Ectodermal cell (in vitro differentiated cells): ENCODE data around the gene IQGAP2.

Experiments used
- H3K27ac ChIP-seq: 2 replicates; pipeline ENCODE4 v1.7.0; 2013; ENCODE audit warnings: mild to moderate bottlenecking, low read depth, low read length; ENCODE audit not compliant: insufficient read depth, poor library complexity, severe bottlenecking
- H3K27me3 ChIP-seq: 2 replicates; pipeline ENCODE4 v1.7.0; 2013; ENCODE audit warnings: mild to moderate bottlenecking, low read length; ENCODE audit not compliant: insufficient read depth, control insufficient read depth, poor library complexity, severe bottlenecking
- H3K36me3 ChIP-seq: one replicate; pipeline ENCODE4 v1.7.0; 2013; ENCODE audit warnings: low read length; ENCODE audit not compliant: control insufficient read depth, insufficient read depth
- H3K4me1 ChIP-seq: one replicate; pipeline ENCODE4 v1.7.0; 2013; ENCODE audit warnings: low read length; ENCODE audit not compliant: control insufficient read depth, insufficient read depth
- H3K4me3 ChIP-seq: 2 replicates; pipeline ENCODE4 v1.7.0; 2013; ENCODE audit warnings: low read depth, low read length, control low read depth; ENCODE audit not compliant: insufficient read depth
- H3K9me3 ChIP-seq: 2 replicates; pipeline ENCODE4 v1.7.0; 2013; ENCODE audit warnings: mild to moderate bottlenecking, low read length, moderate library complexity; ENCODE audit not compliant: control insufficient read depth
- WGBS, 2 experiments: methylation state at CpG; one replicate each; pipeline ENCODE4 v1.1.7; 2013; ENCODE audit warnings: missing lambda C conversion rate in 2 of 2; 5-methylcytosine and 5-hydroxymethylcytosine counted together

IQGAP2 gene

GRCh38 chr5:76371960-76372322 is 31.1 kb upstream of the IQGAP2 start:
- Histone ChIP-seq H3K4me1 (peaks cover 6% of the 10 kb centered on the region), H3K36me3 (no peaks in the 10 kb centered on the region), H3K27me3 (no peaks in the 10 kb centered on the region), H3K9me3 (no peaks in the 10 kb centered on the region), H3K27ac (no peak overlapping the region), H3K4me3 (no peak overlapping the region)
- WGBS, 2 experiments = 80 to 81% methylated on average over 2 of the region's 2 CpGs

- peaks cover 6% of the 10 kb centered on the region for H3K4me1 ChIP-seq
- H3K27ac ChIP-seq = no peak overlapping the region
- H3K4me3 ChIP-seq = no peak overlapping the region
- WGBS, 2 experiments = 70 to 75% methylated on average over 11 of the region's 11 CpGs
- no peaks in the 10 kb centered on the region for H3K27me3 ChIP-seq
- H3K36me3 ChIP-seq = no peaks in the 10 kb centered on the region
- H3K9me3 ChIP-seq = no peaks in the 10 kb centered on the region
These were observed 30.6 kb upstream of the IQGAP2 start for GRCh38 chr5:76372323-76373054.

DNA sequence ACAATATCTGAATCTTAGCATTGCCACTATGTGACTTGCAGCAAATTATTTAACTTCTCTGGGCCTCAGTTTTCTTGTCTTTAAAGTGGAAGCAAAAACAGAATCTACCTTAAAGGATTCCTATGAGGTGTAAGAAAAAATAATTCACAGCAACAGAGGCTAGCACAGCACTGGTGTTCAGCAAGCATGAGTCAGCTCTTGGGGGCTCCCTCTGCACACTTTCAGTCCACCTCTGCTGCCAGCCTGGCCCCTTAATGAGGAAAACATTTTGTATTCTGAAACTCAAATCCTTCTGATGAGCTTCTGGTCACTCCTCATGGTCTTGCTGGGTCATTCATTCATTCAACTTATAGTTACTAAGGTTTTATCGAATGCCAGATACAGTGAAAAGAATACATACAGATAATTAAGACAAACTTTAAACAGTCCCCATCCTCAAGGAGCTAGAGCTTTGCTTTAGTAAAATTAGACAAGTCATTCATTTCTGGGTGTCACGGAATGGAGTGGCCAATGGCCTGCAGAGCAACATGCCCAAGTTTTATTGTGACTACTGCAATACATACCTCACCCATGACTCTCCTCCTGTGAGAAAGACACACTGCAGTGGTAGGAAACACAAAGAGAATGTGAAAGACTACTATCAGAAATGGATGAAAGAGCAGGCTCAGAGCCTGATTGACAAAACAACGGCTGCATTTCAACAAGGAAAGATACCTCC is 26.8 kb upstream of the IQGAP2 start:
- Histone ChIP-seq H3K4me3 (no peak overlapping the region), H3K27ac (no peak overlapping the region), H3K27me3 (no peaks in the 10 kb centered on the region), H3K9me3 (no peaks in the 10 kb centered on the region), H3K36me3 (no peaks in the 10 kb centered on the region), H3K4me1 (peaks cover 6% of the 10 kb centered on the region)
- 93 to 97% methylated on average over 3 of the region's 3 CpGs for WGBS, 2 experiments

GRCh38 chr5:76376866-76377230 is 26.2 kb upstream of the IQGAP2 start:
- 96 to 98% methylated on average over 3 of the region's 3 CpGs for WGBS, 2 experiments
- H3K4me3 ChIP-seq = no peak overlapping the region
- H3K27me3 ChIP-seq = no peaks in the 10 kb centered on the region
- no peaks in the 10 kb centered on the region for H3K9me3 ChIP-seq
- peaks cover 6% of the 10 kb centered on the region for H3K4me1 ChIP-seq
- H3K27ac ChIP-seq = no peak overlapping the region
- no peaks in the 10 kb centered on the region for H3K36me3 ChIP-seq

DNA sequence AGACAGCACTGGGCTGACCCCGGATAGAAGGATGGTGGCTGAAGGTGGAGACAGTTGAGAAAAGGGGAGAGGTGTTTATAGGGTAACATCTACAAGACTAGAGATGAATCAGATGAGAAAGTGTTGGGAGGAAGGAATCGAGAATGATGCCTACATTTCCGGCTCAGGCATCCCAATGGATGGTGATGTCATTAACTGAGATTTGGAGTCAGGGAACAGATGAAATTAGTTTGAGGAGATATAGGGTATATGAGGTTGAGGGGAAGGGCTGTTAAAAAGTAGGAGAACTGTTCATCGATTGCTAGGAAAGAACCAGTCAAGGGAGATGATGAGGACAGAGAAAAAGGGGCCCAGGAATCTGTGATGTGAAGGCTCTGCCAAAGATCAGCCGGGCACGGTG is 24.7 kb upstream of the IQGAP2 start:
- Histone ChIP-seq H3K27ac (no peak overlapping the region), H3K4me3 (no peak overlapping the region), H3K4me1 (no peaks in the 10 kb centered on the region), H3K27me3 (no peaks in the 10 kb centered on the region), H3K9me3 (no peaks in the 10 kb centered on the region), H3K36me3 (no peaks in the 10 kb centered on the region)
- 94 to 96% methylated on average over 6 of the region's 6 CpGs for WGBS, 2 experiments

DNA sequence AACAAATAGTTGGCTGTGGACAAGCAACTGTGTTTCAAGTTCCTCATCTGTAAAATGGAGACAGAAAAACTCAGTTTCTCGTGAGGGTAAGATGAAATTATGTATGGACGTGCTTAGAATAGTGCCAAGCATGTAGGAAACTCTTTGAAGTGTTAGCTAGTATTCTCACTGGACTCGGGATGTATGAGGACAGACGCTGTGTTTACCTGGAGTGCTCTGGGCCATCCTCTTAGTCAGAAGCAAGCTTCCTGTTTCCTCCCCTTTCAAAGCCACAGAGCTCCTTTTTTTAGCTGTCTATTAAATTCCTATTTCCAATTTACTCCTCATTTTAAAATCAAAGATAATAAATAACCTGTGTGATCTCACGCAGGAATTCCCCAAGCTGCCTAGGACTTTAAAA is 23.8 kb upstream of the IQGAP2 start:
- WGBS, 2 experiments = 89 to 90% methylated on average over 5 of the region's 5 CpGs
- Histone ChIP-seq H3K9me3 (no peaks in the 10 kb centered on the region), H3K4me3 (no peak overlapping the region), H3K27ac (no peak overlapping the region), H3K4me1 (peaks cover 6% of the 10 kb centered on the region), H3K27me3 (no peaks in the 10 kb centered on the region), H3K36me3 (no peaks in the 10 kb centered on the region)

- 89 to 92% methylated on average over 1 of the region's 1 CpG for WGBS, 2 experiments
- Histone ChIP-seq H3K4me1 (peaks cover 11% of the 10 kb centered on the region), H3K4me3 (no peak overlapping the region), H3K36me3 (no peaks in the 10 kb centered on the region), H3K9me3 (no peaks in the 10 kb centered on the region), H3K27ac (no peak overlapping the region), H3K27me3 (no peaks in the 10 kb centered on the region)
These were observed 23.2 kb upstream of the IQGAP2 start for GRCh38 chr5:76379855-76380254.

DNA sequence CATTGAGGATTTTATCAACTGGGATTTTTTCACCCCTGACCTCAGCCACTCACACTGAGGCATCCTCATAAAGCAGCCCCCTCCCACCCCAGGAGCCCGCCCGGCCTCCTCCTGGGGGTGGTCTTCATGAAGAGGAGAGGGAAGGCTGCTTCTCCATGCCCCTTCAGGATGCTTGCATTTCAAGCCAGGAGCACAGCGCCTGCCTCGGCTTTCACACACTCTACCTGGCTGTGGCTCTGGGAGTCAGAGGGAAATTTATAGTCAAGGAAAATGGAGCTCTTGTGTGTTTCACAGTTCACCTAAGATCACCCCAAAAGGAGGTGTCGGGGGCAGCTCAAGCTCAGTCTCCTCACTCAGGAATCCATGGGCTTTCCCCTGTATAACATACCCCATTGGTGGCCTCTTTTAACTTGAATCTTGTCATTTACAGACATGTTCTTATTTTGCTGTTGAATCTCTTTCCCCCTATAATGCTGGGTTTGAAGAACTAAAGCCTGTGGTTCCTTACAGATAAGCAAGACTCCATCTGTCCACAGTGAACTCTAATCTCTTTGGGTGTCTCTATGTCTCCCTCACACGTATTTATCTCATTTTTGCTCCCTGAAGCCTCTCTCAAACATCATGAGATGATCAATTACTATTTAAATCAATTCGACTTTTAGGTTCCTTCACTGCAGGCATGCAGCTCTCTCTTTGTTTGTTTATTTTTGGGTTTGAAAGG is 22.6 kb upstream of the IQGAP2 start:
- no peaks in the 10 kb centered on the region for H3K27me3 ChIP-seq
- no peaks in the 10 kb centered on the region for H3K36me3 ChIP-seq
- no peak overlapping the region for H3K4me3 ChIP-seq
- H3K4me1 ChIP-seq = peaks cover 11% of the 10 kb centered on the region
- 70 to 72% methylated on average over 6 to 7 of the region's 7 CpGs for WGBS, 2 experiments
- H3K9me3 ChIP-seq = no peaks in the 10 kb centered on the region
- H3K27ac ChIP-seq = no peak overlapping the region

GRCh38 chr5:76383126-76383832 is 19.8 kb upstream of the IQGAP2 start:
- Histone ChIP-seq H3K27ac (no peak overlapping the region), H3K27me3 (no peaks in the 10 kb centered on the region), H3K9me3 (no peaks in the 10 kb centered on the region), H3K4me3 (no peak overlapping the region), H3K4me1 (peaks cover 11% of the 10 kb centered on the region), H3K36me3 (no peaks in the 10 kb centered on the region)
- WGBS, 2 experiments = 90 to 93% methylated on average over 3 to 4 of the region's 4 CpGs

- Histone ChIP-seq H3K27ac (no peak overlapping the region), H3K4me3 (no peak overlapping the region), H3K27me3 (no peaks in the 10 kb centered on the region), H3K9me3 (no peaks in the 10 kb centered on the region), H3K36me3 (no peaks in the 10 kb centered on the region), H3K4me1 (peaks cover 15% of the 10 kb centered on the region)
- WGBS, 2 experiments = 67 to 70% methylated on average over 4 of the region's 4 CpGs
These were observed 18.9 kb upstream of the IQGAP2 start for GRCh38 chr5:76384189-76384588.
